Spleen (tissue), 11 donors: Measurements from ENCODE around the gene NBAS. TPM values are rescaled to one million over a fixed set of nuclear protein-coding genes. Genes with fewer than 3 reads are reported as not detected.

Experiments
- DNase-seq: peaks from one replicate; pipeline ENCODE4 v3.0.0-alpha.2; 2020
- H3K27ac ChIP-seq, 8 donors: fragments of 200-600 bp; sonication (generic) in 7 of 8; 1 replicate in 4 of 8; 2 replicates in 4 of 8; pipeline versions ENCODE4 v1.5.0 to v1.8.0; 2016 to 2021; ENCODE audit warnings: inconsistent platforms in 4 of 8, mild to moderate bottlenecking in 4 of 8, moderate library complexity in 1 of 8
- H3K27me3 ChIP-seq, 7 donors: fragments of 200-600 bp; sonication (generic) in 6 of 7; replicated peaks in 1 of 7; 1 replicate in 4 of 7; 2 replicates in 3 of 7; pipeline versions ENCODE4 v1.5.0 to v1.8.0; 2016 to 2021; ENCODE audit warnings: inconsistent platforms in 3 of 7, mild to moderate bottlenecking in 1 of 7
- H3K36me3 ChIP-seq, 6 donors: fragments of 200-600 bp; sonication (generic) in 5 of 6; 1 replicate in 4 of 6; 2 replicates in 2 of 6; pipeline versions ENCODE4 v1.5.0 to v1.8.0; 2016 to 2021; ENCODE audit warnings: inconsistent platforms in 2 of 6
- H3K4me1 ChIP-seq, 6 donors: fragments of 200-600 bp; sonication (generic) in 5 of 6; 1 replicate in 3 of 6; 2 replicates in 3 of 6; pipeline versions ENCODE4 v1.5.0 to v1.8.0; 2016 to 2021; ENCODE audit warnings: inconsistent platforms in 3 of 6
- H3K4me3 ChIP-seq, 8 donors: fragments of 200-600 bp; sonication (generic) in 7 of 8; 1 replicate in 4 of 8; 2 replicates in 4 of 8; pipeline versions ENCODE4 v1.5.0 to v1.8.0; 2016 to 2021; ENCODE audit warnings: inconsistent platforms in 4 of 8, mild to moderate bottlenecking in 4 of 8, moderate library complexity in 2 of 8
- H3K9me3 ChIP-seq, 8 donors: fragments of 200-600 bp; sonication (generic) in 7 of 8; 1 replicate in 4 of 8; 2 replicates in 4 of 8; pipeline versions ENCODE4 v1.5.0 to v1.8.0; 2016 to 2021; ENCODE audit warnings: inconsistent platforms in 4 of 8
- CTCF ChIP-seq, 11 experiments: fragments of 200-600 bp in 7 of 11; fragments of 450-650 bp in 4 of 11; sonication (generic) in 4 of 11; IDR thresholded peaks in 8 of 11; conservative IDR thresholded peaks in 3 of 11; 1 replicate in 7 of 11; 2 replicates in 4 of 11; pipeline versions ENCODE4 v1.4.0 to v1.8.0; 2016 to 2021; ENCODE audit warnings: antibody characterized with exemption in 11 of 11, inconsistent platforms in 4 of 11, mild to moderate bottlenecking in 1 of 11
- POLR2A ChIP-seq, 3 donors: fragments of 450-650 bp; IDR thresholded peaks; one replicate each; pipeline ENCODE4 v1.5.1; 2017; ENCODE audit warnings: antibody characterized with exemption in 3 of 3, mild to moderate bottlenecking in 1 of 3
- POLR2AphosphoS5 ChIP-seq, 3 donors: sonication (generic); formaldehyde crosslinking; IDR thresholded peaks; one replicate each; pipeline ENCODE4 v1.5.1; 2017; ENCODE audit warnings: antibody characterized with exemption in 3 of 3
- WGBS, 5 donors: extraction: QIAGEN DNeasy Blood & Tissue Kit in 3 of 5; methylation state at CpG; one replicate each; pipeline versions ENCODE4 v1.1.5 to v1.1.7; 2013 to 2018; 5-methylcytosine and 5-hydroxymethylcytosine counted together
- intact Hi-C: fragments of 100-400 bp; cut with DNase I; formaldehyde crosslinking; loops from one replicate; pipeline ENCODE4 v1.15.0; 2023; ENCODE audit warnings: low total_unique reads
- polyA plus RNA-seq, 3 donors: library from polyadenylated mRNA; stranded (reverse); fragments of 200-250 nt; gene quantifications; one replicate each; pipeline ENCODE4 v1.2.1, GENCODE V29; 2013
- total RNA-seq, 7 donors: library from RNA; depleted of rRNA in 3 of 7; stranded (reverse); fragments of >200 nt in 3 of 7; fragmentation: NEBNext Ultra II Directional in 4 of 7; extraction: Animal tissue kit (Norgen Biotek cat#: 25700) in 4 of 7; gene quantifications; one replicate each; pipeline versions ENCODE4 v1.1.0 to v1.2.1, GENCODE V29; 2016 to 2021
- donor health status: healthy with polysubstance abuse.
- donor health status: DM: no; HTN: no; CAD: no; lungs with moderate emphysema.
- donor health status: DM: no; HTN: no; CAD: no.
- donor health status: Bipolar disorder and iron deficiency.
- donor health status: healthy.
- donor health status: DM: no; HTN: no; CAD: no.
- donor health status: DM: yes; HTN: yes; CAD: no.

Gene NBAS
- total and polyA plus RNA-seq, 10 donors, result 21.1 to 49.0 (median 40.9) TPM

GRCh38 chr2:15363142-15363541, 198.0 kb downstream of the NBAS start:
- no peak for DNase-seq
- no peak for TF ChIP-seq POLR2AphosphoS5 (IDR thresholded peaks at IDR 0.05)
- intact Hi-C loops, result no loop called here
- Histone ChIP-seq H3K4me3 (no peak overlapping the region), H3K9me3 (no peaks in the 10 kb centered on the region), H3K4me1 (no peaks in the 10 kb centered on the region), H3K27me3 (no peaks in the 10 kb centered on the region), H3K36me3 (peaks cover 0 to 67% (median 0%) of the 10 kb centered on the region in 6 donors), H3K27ac (no peak overlapping the region)

GRCh38 chr2:15359716-15360531, 201.2 kb downstream of the NBAS start:
- intact Hi-C loops, result no loop called here
- no peak for DNase-seq
- H3K4me3 ChIP-seq, result no peak overlapping the region
- no peaks in the 10 kb centered on the region for H3K9me3 ChIP-seq
- H3K27me3 ChIP-seq, result no peaks in the 10 kb centered on the region
- WGBS, 5 donors, result 93 to 96% (median 96%) methylated on average over 5 of the region's 5 CpGs
- peaks cover 0 to 80% (median 7%) of the 10 kb centered on the region in 6 donors for H3K36me3 ChIP-seq
- TF ChIP-seq CTCF (IDR thresholded peaks at IDR 0.05 in 8 of 11, conservative IDR thresholded peaks at IDR 0.05 in 3 of 11) (no peak), POLR2AphosphoS5 (IDR thresholded peaks at IDR 0.05) (no peak), POLR2A (IDR thresholded peaks at IDR 0.05) (no peak)
- H3K27ac ChIP-seq, result no peak overlapping the region
- no peaks in the 10 kb centered on the region for H3K4me1 ChIP-seq

- Histone ChIP-seq H3K36me3 (peaks cover 0 to 82% (median 11%) of the 10 kb centered on the region in 6 donors), H3K27me3 (no peaks in the 10 kb centered on the region), H3K4me1 (no peaks in the 10 kb centered on the region), H3K27ac (no peak overlapping the region), H3K4me3 (no peak overlapping the region), H3K9me3 (no peaks in the 10 kb centered on the region)
- no peak for DNase-seq
- 78 to 87% (median 86%) methylated on average over 5 of the region's 5 CpGs for WGBS, 5 donors
- TF ChIP-seq POLR2AphosphoS5 (IDR thresholded peaks at IDR 0.05), result no peak
- no peak for TF ChIP-seq POLR2A (IDR thresholded peaks at IDR 0.05)
- no peak for TF ChIP-seq CTCF (IDR thresholded peaks at IDR 0.05 in 8 of 11, conservative IDR thresholded peaks at IDR 0.05 in 3 of 11)
- intact Hi-C loops, result no loop called here
Measured at GRCh38 chr2:15357922-15358321, 203.2 kb downstream of the NBAS start.

DNA sequence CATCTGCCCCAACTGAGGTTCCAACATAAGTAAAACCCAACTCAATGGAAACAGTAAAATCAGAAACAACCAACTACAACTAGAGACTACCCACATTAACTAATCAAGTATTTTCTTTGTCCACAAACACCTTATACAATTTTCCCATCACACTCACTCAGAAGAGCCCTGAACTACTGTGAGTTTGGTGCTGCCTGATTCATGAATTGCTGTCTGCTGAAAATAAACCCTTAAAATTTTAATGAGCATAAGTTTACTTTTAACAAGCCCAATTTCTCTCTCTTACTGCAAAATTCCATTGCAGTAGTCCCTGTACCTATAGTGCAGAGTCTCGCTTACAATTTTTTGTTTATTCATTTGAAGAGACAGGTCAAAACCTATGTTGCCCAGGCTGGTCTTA, 203.9 kb downstream of the NBAS start:
- no peaks in the 10 kb centered on the region for H3K4me1 ChIP-seq
- H3K36me3 ChIP-seq, result peaks cover 0 to 82% (median 17%) of the 10 kb centered on the region in 6 donors
- intact Hi-C loops, result no loop called here
- no peak overlapping the region for H3K4me3 ChIP-seq
- WGBS, 5 donors, result 97 to 100% (median 98%) methylated on average over 1 of the region's 1 CpG
- H3K9me3 ChIP-seq, result no peaks in the 10 kb centered on the region
- H3K27ac ChIP-seq, result no peak overlapping the region
- H3K27me3 ChIP-seq, result no peaks in the 10 kb centered on the region
- no peak for DNase-seq
- TF ChIP-seq CTCF (IDR thresholded peaks at IDR 0.05 in 8 of 11, conservative IDR thresholded peaks at IDR 0.05 in 3 of 11) (no peak), POLR2A (IDR thresholded peaks at IDR 0.05) (no peak), POLR2AphosphoS5 (IDR thresholded peaks at IDR 0.05) (no peak)
